ENCODE data around the gene CLASRP.

- TF ChIP-seq SMC3 (conservative IDR thresholded peaks at IDR 0.05; ENCODE audit: poor library complexity) (no peak), RAD21 (conservative IDR thresholded peaks at IDR 0.05) (no peak), POLR2AphosphoS5 (IDR thresholded peaks at IDR 0.05) (no peak)
- TF ChIP-seq, protein P1, sequence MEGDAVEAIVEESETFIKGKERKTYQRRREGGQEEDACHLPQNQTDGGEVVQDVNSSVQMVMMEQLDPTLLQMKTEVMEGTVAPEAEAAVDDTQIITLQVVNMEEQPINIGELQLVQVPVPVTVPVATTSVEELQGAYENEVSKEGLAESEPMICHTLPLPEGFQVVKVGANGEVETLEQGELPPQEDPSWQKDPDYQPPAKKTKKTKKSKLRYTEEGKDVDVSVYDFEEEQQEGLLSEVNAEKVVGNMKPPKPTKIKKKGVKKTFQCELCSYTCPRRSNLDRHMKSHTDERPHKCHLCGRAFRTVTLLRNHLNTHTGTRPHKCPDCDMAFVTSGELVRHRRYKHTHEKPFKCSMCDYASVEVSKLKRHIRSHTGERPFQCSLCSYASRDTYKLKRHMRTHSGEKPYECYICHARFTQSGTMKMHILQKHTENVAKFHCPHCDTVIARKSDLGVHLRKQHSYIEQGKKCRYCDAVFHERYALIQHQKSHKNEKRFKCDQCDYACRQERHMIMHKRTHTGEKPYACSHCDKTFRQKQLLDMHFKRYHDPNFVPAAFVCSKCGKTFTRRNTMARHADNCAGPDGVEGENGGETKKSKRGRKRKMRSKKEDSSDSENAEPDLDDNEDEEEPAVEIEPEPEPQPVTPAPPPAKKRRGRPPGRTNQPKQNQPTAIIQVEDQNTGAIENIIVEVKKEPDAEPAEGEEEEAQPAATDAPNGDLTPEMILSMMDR (IDR thresholded peaks at IDR 0.05; ENCODE audit: poor library complexity, severe bottlenecking), result no peak
These were observed 39.7 kb downstream of the CLASRP start for GRCh38 chr19:45078390-45079062.
